SK-N-SH (cell line): Measurements from ENCODE around the gene NKX1-1. TPM values are rescaled to one million over a fixed set of nuclear protein-coding genes. Genes with fewer than 3 reads are reported as not detected.

Experiments used
- CTCF ChIA-PET: fragments of 300-600, 350-600 bp; formaldehyde crosslinking; extraction: SDS; loops from one replicate; lab custom pipeline; 2021; lab: Yijun Ruan, JAX
- POLR2A ChIA-PET: fragments of 350-600 bp; sonication (Branson Sonifier 250); formaldehyde crosslinking; extraction: SDS; loops from one replicate; lab custom pipeline; 2020; ENCODE audit warnings: antibody characterized with exemption, inconsistent platforms; lab: Yijun Ruan, JAX
- DNase-seq: peaks from one replicate; pipeline ENCODE4 v3.0.0; 2012
- H2AFZ ChIP-seq: fragments of 200-600 bp; sonication (generic); 2 replicates; pipeline ENCODE4 v1.8.1; 2016; ENCODE audit warnings: antibody characterized with exemption, mild to moderate bottlenecking, low read depth
- H3F3A ChIP-seq: fragments of 200-600 bp; sonication (generic); replicated peaks from 2 replicates; pipeline ENCODE3; 2016; ENCODE audit warnings: antibody characterized with exemption, mild to moderate bottlenecking; ENCODE audit not compliant: insufficient read depth
- H3K27ac ChIP-seq, 2 experiments: fragments of 200-500 bp in 1 of 2; fragments of 200-600 bp in 1 of 2; sonication (Bioruptor generic) in 1 of 2; sonication (generic), shearing (Covaris generic) in 1 of 2; 2 replicates each; pipeline versions ENCODE4 v1.5.1 to v1.6.1; 2014 to 2016; ENCODE audit warnings: low read depth in 2 of 2, inconsistent platforms in 1 of 2, low read length in 1 of 2, mild to moderate bottlenecking in 1 of 2, mixed read lengths in 1 of 2
- H3K27me3 ChIP-seq: fragments of 200-600 bp; sonication (generic), shearing (Covaris generic); 2 replicates; pipeline ENCODE4 v1.6.1; 2016; ENCODE audit warnings: mixed run types; ENCODE audit not compliant: insufficient read depth
- H3K36me3 ChIP-seq, 2 experiments: fragments of 200-500 bp in 1 of 2; fragments of 200-600 bp in 1 of 2; sonication (Bioruptor generic) in 1 of 2; sonication (generic) in 1 of 2; replicated peaks in 1 of 2; 2 replicates each; pipeline versions ENCODE3 to v1.5.1; 2014 to 2016; ENCODE audit warnings: low read length in 1 of 2, mild to moderate bottlenecking in 1 of 2; ENCODE audit not compliant: insufficient read depth in 2 of 2, control insufficient read depth in 1 of 2
- H3K4me1 ChIP-seq, 2 experiments: fragments of 200-500 bp in 1 of 2; fragments of 200-600 bp in 1 of 2; sonication (Bioruptor generic) in 1 of 2; sonication (generic), shearing (Covaris generic) in 1 of 2; 2 replicates each; pipeline versions ENCODE4 v1.5.1 to v1.6.1; 2014 to 2016; ENCODE audit warnings: low read depth in 1 of 2, low read length in 1 of 2, mixed run types in 1 of 2; ENCODE audit not compliant: insufficient read depth in 2 of 2, control insufficient read depth in 1 of 2
- H3K4me2 ChIP-seq: fragments of 200-600 bp; sonication (generic), shearing (Covaris generic); 2 replicates; pipeline ENCODE4 v1.6.1; 2017; ENCODE audit warnings: mixed run types
- H3K4me3 ChIP-seq, 2 experiments: fragments of 200-500 bp in 1 of 2; fragments of 200-600 bp in 1 of 2; sonication (Bioruptor generic) in 1 of 2; sonication (generic), shearing (Covaris generic) in 1 of 2; 2 replicates each; pipeline versions ENCODE4 v1.5.1 to v1.8.1; 2014 to 2016; ENCODE audit warnings: low read depth in 2 of 2, inconsistent platforms in 1 of 2, low read length in 1 of 2, mild to moderate bottlenecking in 1 of 2, mixed read lengths in 1 of 2, moderate library complexity in 1 of 2
- H3K79me2 ChIP-seq: fragments of 200-600 bp; sonication (generic); 2 replicates; pipeline ENCODE4 v1.8.1; 2017; ENCODE audit warnings: mild to moderate bottlenecking; ENCODE audit not compliant: insufficient read depth
- H3K9ac ChIP-seq: fragments of 200-600 bp; sonication (generic); 2 replicates; pipeline ENCODE4 v1.6.1; 2017; ENCODE audit warnings: mixed run types
- H3K9me2 ChIP-seq: fragments of 200-600 bp; sonication (generic); 2 replicates; pipeline ENCODE4 v1.6.1; 2017; ENCODE audit warnings: mixed run types
- H3K9me3 ChIP-seq: fragments of 200-600 bp; sonication (generic); 2 replicates; pipeline ENCODE4 v1.6.1; 2017; ENCODE audit warnings: mixed run types, mild to moderate bottlenecking, moderate library complexity
- H4K20me1 ChIP-seq: fragments of 200-600 bp; sonication (generic); 2 replicates; pipeline ENCODE4 v1.6.1; 2017; ENCODE audit warnings: mild to moderate bottlenecking, mixed run types; ENCODE audit not compliant: insufficient read depth
- CHD2 ChIP-seq: fragments of 150-350 bp; IDR thresholded peaks from 2 replicates; pipeline ENCODE4 v1.6.1; 2018; ENCODE audit warnings: low read length; ENCODE audit not compliant: partially characterized antibody
- EP300 ChIP-seq, 2 experiments: IDR thresholded peaks; 2 replicates each; pipeline versions ENCODE4 v1.4.0 to v1.6.1; 2012; ENCODE audit warnings: borderline replicate concordance in 1 of 2, low read depth in 1 of 2, low read length in 1 of 2
- EZH2phosphoT487 ChIP-seq: fragments of 200-600 bp; sonication (generic); IDR thresholded peaks from 2 replicates; pipeline ENCODE4 v1.6.1; 2017; ENCODE audit warnings: low read depth, mixed run types, mild to moderate bottlenecking, antibody characterized with exemption, moderate library complexity, borderline replicate concordance
- FOXJ3 ChIP-seq: sonication (generic); formaldehyde crosslinking; IDR thresholded peaks from 2 replicates; pipeline ENCODE4 v1.5.1; 2020; ENCODE audit warnings: mild to moderate bottlenecking, missing genetic modification reagents
- GABPA ChIP-seq: IDR thresholded peaks from 2 replicates; pipeline ENCODE4 v1.4.0; 2012; ENCODE audit warnings: low read depth, mild to moderate bottlenecking
- JUND ChIP-seq: IDR thresholded peaks from 2 replicates; pipeline ENCODE4 v1.4.0; 2012
- MEF2A ChIP-seq: IDR thresholded peaks from 2 replicates; pipeline ENCODE4 v1.4.0; 2012; ENCODE audit warnings: low read depth, borderline replicate concordance
- NRF1 ChIP-seq: IDR thresholded peaks from 2 replicates; pipeline ENCODE4 v1.6.1; 2012; ENCODE audit warnings: low read depth, mild to moderate bottlenecking, low read length
- RCOR1 ChIP-seq: fragments of 150-350 bp; IDR thresholded peaks from 2 replicates; pipeline ENCODE4 v1.6.1; 2017; ENCODE audit warnings: antibody characterized with exemption, low read length
- RFX5 ChIP-seq: IDR thresholded peaks from 2 replicates; pipeline ENCODE4 v1.6.1; 2012; ENCODE audit warnings: mild to moderate bottlenecking, improper control_type of control experiment, low read length
- RXRA ChIP-seq: IDR thresholded peaks from 2 replicates; pipeline ENCODE4 v1.4.0; 2012; ENCODE audit warnings: low read depth, mild to moderate bottlenecking, borderline replicate concordance
- SIN3A ChIP-seq: IDR thresholded peaks from 2 replicates; pipeline ENCODE4 v1.6.1; 2012; ENCODE audit warnings: low read depth, mild to moderate bottlenecking, low read length, moderate library complexity, borderline replicate concordance
- TEAD4 ChIP-seq: IDR thresholded peaks from 2 replicates; pipeline ENCODE4 v1.4.0; 2012; ENCODE audit warnings: mild to moderate bottlenecking, borderline replicate concordance; ENCODE audit not compliant: insufficient read depth
- whole genome bisulfite sequencing: methylation state at CpG from one replicate; pipeline ENCODE4 v1.1.6; 2017; ENCODE audit warnings: low lambda C conversion rate; 5-methylcytosine and 5-hydroxymethylcytosine counted together
- polyA plus RNA-seq, 3 experiments: library from polyadenylated mRNA; depleted of rRNA; stranded (reverse); fragments of >200 nt; gene quantifications; 2 replicates each; pipeline ENCODE4 v1.2.3, GENCODE V29; 2012
- TF ChIP-seq, protein P1 (sequence below): IDR thresholded peaks from 2 replicates; pipeline ENCODE4; 2012
- TF ChIP-seq, protein P2 (sequence below): IDR thresholded peaks from 2 replicates; pipeline ENCODE4 v1.4.0; 2012; ENCODE audit warnings: low read depth
- TF ChIP-seq, protein P3 (sequence below): fragments of 150-350 bp; IDR thresholded peaks from 2 replicates; pipeline ENCODE4 v1.6.1; 2017; ENCODE audit warnings: antibody characterized with exemption, low read length, low read depth, borderline replicate concordance
- TF ChIP-seq, protein P4 (sequence below): fragments of 150-350 bp; IDR thresholded peaks from 2 replicates; pipeline ENCODE4 v1.6.1; 2016; ENCODE audit warnings: mild to moderate bottlenecking, low read depth, low read length

NKX1-1 gene
- polyA plus RNA-seq, 1 of the 3 experiments (the other 2 are of a cell fraction) = not detected

DNA sequence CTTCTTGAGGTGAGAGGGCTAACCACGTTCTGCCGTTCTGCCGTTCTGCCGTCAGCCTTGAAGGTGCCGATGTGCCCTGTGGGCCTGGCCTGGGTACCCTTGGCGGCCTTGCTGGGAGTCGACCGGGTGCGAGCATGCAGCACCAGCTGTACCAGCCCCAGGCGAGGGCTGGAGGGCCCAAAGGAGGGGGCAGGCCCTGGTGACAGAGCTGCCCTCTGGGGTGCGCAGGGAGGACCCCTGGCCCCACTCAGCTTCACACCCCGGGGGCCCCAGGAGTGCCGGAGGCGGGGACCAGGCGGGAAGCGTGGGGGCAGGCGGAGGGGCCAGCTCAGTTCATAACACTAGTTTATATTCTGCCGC, 37.2 kb downstream of the NKX1-1 start:
- no peaks in the 10 kb centered on the region for H3K9me3 ChIP-seq
- 93% methylated on average over 17 of the region's 18 CpGs for WGBS
- no peak overlapping the region for H3K4me3 ChIP-seq
- no peaks in the 10 kb centered on the region for H3K9me2 ChIP-seq
- peaks cover 9 to 45% of the 10 kb centered on the region in 2 experiments for H3K36me3 ChIP-seq
- TF ChIP-seq GABPA = no peak
- TF ChIP-seq, protein P1, sequence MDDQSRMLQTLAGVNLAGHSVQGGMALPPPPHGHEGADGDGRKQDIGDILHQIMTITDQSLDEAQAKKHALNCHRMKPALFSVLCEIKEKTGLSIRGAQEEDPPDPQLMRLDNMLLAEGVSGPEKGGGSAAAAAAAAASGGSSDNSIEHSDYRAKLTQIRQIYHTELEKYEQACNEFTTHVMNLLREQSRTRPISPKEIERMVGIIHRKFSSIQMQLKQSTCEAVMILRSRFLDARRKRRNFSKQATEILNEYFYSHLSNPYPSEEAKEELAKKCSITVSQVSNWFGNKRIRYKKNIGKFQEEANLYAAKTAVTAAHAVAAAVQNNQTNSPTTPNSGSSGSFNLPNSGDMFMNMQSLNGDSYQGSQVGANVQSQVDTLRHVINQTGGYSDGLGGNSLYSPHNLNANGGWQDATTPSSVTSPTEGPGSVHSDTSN = no peak
- TF ChIP-seq, protein P2, sequence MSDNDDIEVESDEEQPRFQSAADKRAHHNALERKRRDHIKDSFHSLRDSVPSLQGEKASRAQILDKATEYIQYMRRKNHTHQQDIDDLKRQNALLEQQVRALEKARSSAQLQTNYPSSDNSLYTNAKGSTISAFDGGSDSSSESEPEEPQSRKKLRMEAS = no peak
- TF ChIP-seq RFX5 = no peak
- TF ChIP-seq NRF1 = no peak
- TF ChIP-seq RXRA = no peak
- no peak for TF ChIP-seq EZH2phosphoT487
- no peak for TF ChIP-seq FOXJ3 (CRISPR knock-in tag)
- TF ChIP-seq SIN3A = no peak
- no peak for TF ChIP-seq EP300 (IDR thresholded peaks at IDR 0.05; ENCODE audit: borderline replicate concordance in 1 of 2, low read depth in 1 of 2, low read length in 1 of 2)
- no peak for TF ChIP-seq MEF2A
- no peak for TF ChIP-seq TEAD4
- no peak for TF ChIP-seq CHD2
- TF ChIP-seq, protein P3, sequence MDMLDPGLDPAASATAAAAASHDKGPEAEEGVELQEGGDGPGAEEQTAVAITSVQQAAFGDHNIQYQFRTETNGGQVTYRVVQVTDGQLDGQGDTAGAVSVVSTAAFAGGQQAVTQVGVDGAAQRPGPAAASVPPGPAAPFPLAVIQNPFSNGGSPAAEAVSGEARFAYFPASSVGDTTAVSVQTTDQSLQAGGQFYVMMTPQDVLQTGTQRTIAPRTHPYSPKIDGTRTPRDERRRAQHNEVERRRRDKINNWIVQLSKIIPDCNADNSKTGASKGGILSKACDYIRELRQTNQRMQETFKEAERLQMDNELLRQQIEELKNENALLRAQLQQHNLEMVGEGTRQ = no peak
- TF ChIP-seq JUND = no peak
- TF ChIP-seq, protein P4, sequence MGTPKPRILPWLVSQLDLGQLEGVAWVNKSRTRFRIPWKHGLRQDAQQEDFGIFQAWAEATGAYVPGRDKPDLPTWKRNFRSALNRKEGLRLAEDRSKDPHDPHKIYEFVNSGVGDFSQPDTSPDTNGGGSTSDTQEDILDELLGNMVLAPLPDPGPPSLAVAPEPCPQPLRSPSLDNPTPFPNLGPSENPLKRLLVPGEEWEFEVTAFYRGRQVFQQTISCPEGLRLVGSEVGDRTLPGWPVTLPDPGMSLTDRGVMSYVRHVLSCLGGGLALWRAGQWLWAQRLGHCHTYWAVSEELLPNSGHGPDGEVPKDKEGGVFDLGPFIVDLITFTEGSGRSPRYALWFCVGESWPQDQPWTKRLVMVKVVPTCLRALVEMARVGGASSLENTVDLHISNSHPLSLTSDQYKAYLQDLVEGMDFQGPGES = no peak
- TF ChIP-seq RCOR1 = no peak
- H4K20me1 ChIP-seq = no peaks in the 10 kb centered on the region
- no peak overlapping the region for H3K27ac ChIP-seq
- H3K9ac ChIP-seq = no peak overlapping the region
- no peaks in the 10 kb centered on the region for H3F3A ChIP-seq
- no peak overlapping the region for H2AFZ ChIP-seq
- no peaks in the 10 kb centered on the region for H3K4me1 ChIP-seq
- DNase-seq = no peak
- H3K4me2 ChIP-seq = no peak overlapping the region
- no peaks in the 10 kb centered on the region for H3K79me2 ChIP-seq
- POLR2A ChIA-PET = no interaction called here
- CTCF ChIA-PET = interaction anchor here (0.8 to 3.9 kb wide), 4 partner anchors 13 to 144 kb away, joined by 3 to 18 read pairs (median 4); partner anchors contain the start of gene MAEA
- no peaks in the 10 kb centered on the region for H3K27me3 ChIP-seq
